GM12878 (cell line): ENCODE results near the gene TPRN. TPM values are rescaled to one million over a fixed set of nuclear protein-coding genes. Genes with fewer than 3 reads are reported as not detected.

Experiments used
- ATF3 ChIP-seq: IDR thresholded peaks from 2 replicates; pipeline ENCODE4 v1.6.1; 2011; ENCODE audit warnings: low read depth, mild to moderate bottlenecking, low read length, moderate library complexity, borderline replicate concordance; ENCODE audit errors: extremely low read depth
- BMI1 ChIP-seq: fragments of 450-650 bp; IDR thresholded peaks from 2 replicates; pipeline ENCODE4 v1.6.1; 2016; ENCODE audit warnings: mild to moderate bottlenecking, moderate library complexity, borderline replicate concordance
- CHD1 ChIP-seq: IDR thresholded peaks from 2 replicates; pipeline ENCODE4 v1.6.1; 2012; ENCODE audit warnings: low read depth, low read length, improper control_type of control experiment
- E4F1 ChIP-seq: fragments of 450-650 bp; IDR thresholded peaks from 2 replicates; pipeline ENCODE4 v1.6.1; 2018; ENCODE audit warnings: borderline replicate concordance, mild to moderate bottlenecking; ENCODE audit not compliant: partially characterized antibody
- EED ChIP-seq: sonication (generic); IDR thresholded peaks from 2 replicates; pipeline ENCODE4 v1.6.1; 2016; ENCODE audit warnings: antibody characterized with exemption, low read depth
- GABPA ChIP-seq: IDR thresholded peaks from 2 replicates; pipeline ENCODE4 v1.6.1; 2014; ENCODE audit warnings: antibody characterized with exemption, low read depth, mild to moderate bottlenecking, inconsistent platforms
- HDAC2 ChIP-seq: fragments of 200-600 bp; sonication (generic); IDR thresholded peaks from 2 replicates; pipeline ENCODE4 v1.6.1; 2017
- KAT2A ChIP-seq: conservative IDR thresholded peaks from 2 replicates; pipeline ENCODE4 v1.6.1; 2011; ENCODE audit warnings: low read depth, low read length; ENCODE audit not compliant: control insufficient read depth
- MAX ChIP-seq: IDR thresholded peaks from 2 replicates; pipeline ENCODE4 v1.6.1; 2012; ENCODE audit warnings: low read depth, low read length, improper control_type of control experiment
- MLLT1 ChIP-seq: fragments of 450-650 bp; IDR thresholded peaks from 2 replicates; pipeline ENCODE4 v1.6.1; 2016; ENCODE audit warnings: mild to moderate bottlenecking
- MYB ChIP-seq: fragments of 150-350 bp; IDR thresholded peaks from 2 replicates; pipeline ENCODE4 v1.6.1; 2014; ENCODE audit warnings: mild to moderate bottlenecking, low read depth, low read length, borderline replicate concordance
- NBN ChIP-seq: fragments of 450-650 bp; IDR thresholded peaks from 2 replicates; pipeline ENCODE4 v1.6.1; 2016
- NFXL1 ChIP-seq: fragments of 450-650 bp; IDR thresholded peaks from 2 replicates; pipeline ENCODE4 v1.6.1; 2017; ENCODE audit warnings: antibody characterized with exemption, mild to moderate bottlenecking, borderline replicate concordance
- NFYB ChIP-seq: IDR thresholded peaks from 2 replicates; pipeline ENCODE4 v1.6.1; 2011; ENCODE audit warnings: low read depth, mild to moderate bottlenecking, low read length, improper control_type of control experiment, moderate library complexity; ENCODE audit not compliant: insufficient read depth
- PML ChIP-seq: IDR thresholded peaks from 2 replicates; pipeline ENCODE4 v1.6.1; 2012; ENCODE audit warnings: low read length, inconsistent platforms
- RB1 ChIP-seq: fragments of 450-650 bp; formaldehyde crosslinking; IDR thresholded peaks from 2 replicates; pipeline ENCODE4 v1.6.1; 2017; ENCODE audit warnings: mild to moderate bottlenecking, borderline replicate concordance
- SIN3A ChIP-seq: IDR thresholded peaks from 2 replicates; pipeline ENCODE4 v1.6.1; 2012; ENCODE audit warnings: low read depth, low read length, improper control_type of control experiment
- SMAD5 ChIP-seq: IDR thresholded peaks from 2 replicates; pipeline ENCODE4 v1.6.1; 2016; ENCODE audit warnings: antibody characterized with exemption, low read depth
- TARDBP ChIP-seq: IDR thresholded peaks from 2 replicates; pipeline ENCODE4 v1.6.1; 2016; ENCODE audit warnings: borderline replicate concordance
- TCF7 ChIP-seq: IDR thresholded peaks from 2 replicates; pipeline ENCODE4 v1.6.1; 2014; ENCODE audit warnings: antibody characterized with exemption, borderline replicate concordance
- USF2 ChIP-seq: IDR thresholded peaks from 2 replicates; pipeline ENCODE4 v1.6.1; 2011; ENCODE audit warnings: low read depth, low read length, improper control_type of control experiment, borderline replicate concordance
- ZBED1 ChIP-seq: IDR thresholded peaks from 2 replicates; pipeline ENCODE4 v1.6.1; 2016; ENCODE audit warnings: borderline replicate concordance
- ZBTB33 ChIP-seq: fragments of 450-650 bp; IDR thresholded peaks from 2 replicates; pipeline ENCODE4 v1.6.1; 2017; ENCODE audit warnings: mild to moderate bottlenecking
- ZNF217 ChIP-seq: fragments of 450-650 bp; IDR thresholded peaks from 2 replicates; pipeline ENCODE4 v1.6.1; 2017; ENCODE audit warnings: antibody characterized with exemption, mild to moderate bottlenecking
- ZNF384 ChIP-seq: IDR thresholded peaks from 2 replicates; pipeline ENCODE4 v1.6.1; 2012; ENCODE audit warnings: low read depth, mild to moderate bottlenecking, low read length, improper control_type of control experiment, borderline replicate concordance
- ZNF622 ChIP-seq: fragments of 450-650 bp; IDR thresholded peaks from 2 replicates; pipeline ENCODE4 v1.6.1; 2017; ENCODE audit warnings: mild to moderate bottlenecking, inconsistent platforms
- polyA plus RNA-seq, 11 experiments: library from polyadenylated mRNA; depleted of rRNA in 4 of 11; unstranded in 6 of 11; stranded (reverse) in 5 of 11; fragments of >200 nt; fragmentation: Nextera tagmentation in 4 of 11; fragmentation: Illumina TruSeq in 1 of 11; extraction: Ambion mirVana in 4 of 11; extraction: Trizol in 1 of 11; gene quantifications; 1 replicate in 1 of 11; 2 replicates in 10 of 11; pipeline versions ENCODE4 v1.2.1 to v1.2.3, GENCODE V29; 2011 to 2016; ENCODE audit warnings: inconsistent platforms in 2 of 11, missing spikeins in 2 of 11, low read depth in 1 of 11
- total RNA-seq, 4 experiments: library from RNA; depleted of rRNA in 3 of 4; stranded (reverse); fragments of >200 nt in 3 of 4; fragmentation: Illumina TruSeq in 1 of 4; extraction: Trizol in 1 of 4; gene quantifications; 2 replicates each; pipeline versions ENCODE4 v1.2.1 to v1.2.3, GENCODE V29; 2013 to 2021

Gene TPRN
- total and polyA plus RNA-seq, 10 of the 15 experiments (the other 5 are each of a cell fraction or from before 2014, with no cell fraction given), result 0.18 to 19.5 (median 3.1) TPM

- TF ChIP-seq MLLT1, result no peak
- no peak for TF ChIP-seq TCF7
- TF ChIP-seq TARDBP, result 0 out of 2 replicates have a peak, but pooled peaks have one; percentile 19
- TF ChIP-seq PML, result no peak
- TF ChIP-seq GABPA, result no peak
- peak; percentile 20 for TF ChIP-seq NBN
- no peak for TF ChIP-seq ZBTB33
- TF ChIP-seq SIN3A, result peak; percentile 62; the same call in 1 of the 2 replicates
- peak; percentile 75 for TF ChIP-seq ZNF217
- 0 out of 2 replicates have a peak, but pooled peaks have one; percentile 81 for TF ChIP-seq HDAC2
- no peak for TF ChIP-seq CHD1
- TF ChIP-seq NFXL1, result no peak
- TF ChIP-seq BMI1, result no peak
- TF ChIP-seq RB1, result peak; percentile 81; the same call in 1 of the 2 replicates
- no peak for TF ChIP-seq NFYB
- TF ChIP-seq MAX, result peak; percentile 78
- no peak for TF ChIP-seq MYB
- TF ChIP-seq ZBED1, result no peak
- TF ChIP-seq KAT2A, result no peak
- TF ChIP-seq ZNF622, result no peak
- TF ChIP-seq EED, result peak; percentile 34; the same call in 1 of the 2 replicates
- TF ChIP-seq ZNF384, result no peak
- no peak for TF ChIP-seq SMAD5
- no peak for TF ChIP-seq E4F1
- TF ChIP-seq ATF3, result 0 out of 2 replicates have a peak, but pooled peaks have one; percentile 38
- peak; percentile 48 for TF ChIP-seq USF2
Measured at GRCh38 chr9:137240318-137240840, 39.8 kb upstream of the TPRN start (continued).
